Fibroblast of lung (primary cell): Measurements from ENCODE around the gene ZNF26. TPM values are rescaled to one million over a fixed set of nuclear protein-coding genes. Genes with fewer than 3 reads are reported as not detected.

Experiments used
- DNase-seq, 2 donors: peaks; one replicate each; pipeline versions ENCODE4 v3.0.0 to v3.0.0-alpha.2; 2010; ENCODE audit warnings: low read depth in 2 of 2
- H2AFZ ChIP-seq: 2 replicates; pipeline ENCODE4 v1.5.1; 2012; ENCODE audit warnings: low read length, control low read depth, inconsistent platforms
- H3K27ac ChIP-seq: 2 replicates; pipeline ENCODE4 v1.5.1; 2011; ENCODE audit warnings: low read length, control low read depth; ENCODE audit not compliant: insufficient read depth
- H3K27me3 ChIP-seq: 2 replicates; pipeline ENCODE4 v1.5.1; 2011; ENCODE audit warnings: mild to moderate bottlenecking, low read length; ENCODE audit not compliant: control insufficient read depth, insufficient read depth
- H3K36me3 ChIP-seq: 2 replicates; pipeline ENCODE4 v1.5.1; 2011; ENCODE audit warnings: low read length; ENCODE audit not compliant: control insufficient read depth, insufficient read depth
- H3K4me1 ChIP-seq: 2 replicates; pipeline ENCODE4 v1.5.1; 2011; ENCODE audit warnings: low read length; ENCODE audit not compliant: control insufficient read depth, insufficient read depth; ENCODE audit errors: extremely low read depth
- H3K4me2 ChIP-seq: 2 replicates; pipeline ENCODE4 v1.5.1; 2011; ENCODE audit warnings: low read length, control low read depth; ENCODE audit not compliant: insufficient read depth; ENCODE audit errors: extremely low read depth
- H3K4me3 ChIP-seq, 4 experiments: fragments of 200-600 bp in 1 of 4; sonication (generic) in 1 of 4; replicated peaks in 1 of 4; 2 replicates each; pipeline ENCODE4 v1.5.1; 2011 to 2016; ENCODE audit warnings: low read length in 4 of 4, low read depth in 3 of 4, mild to moderate bottlenecking in 3 of 4, control low read depth in 2 of 4, inconsistent platforms in 1 of 4, mixed read lengths in 1 of 4; ENCODE audit not compliant: insufficient read depth in 1 of 4; ENCODE audit errors: control extremely low read depth in 1 of 4
- H3K79me2 ChIP-seq: 2 replicates; pipeline ENCODE4 v1.5.1; 2012; ENCODE audit warnings: mild to moderate bottlenecking, low read length, inconsistent platforms; ENCODE audit not compliant: control insufficient read depth, insufficient read depth
- H3K9ac ChIP-seq: 2 replicates; pipeline ENCODE4 v1.5.1; 2011; ENCODE audit warnings: mild to moderate bottlenecking, low read length, control low read depth; ENCODE audit not compliant: insufficient read depth
- H3K9me3 ChIP-seq: 2 replicates; pipeline ENCODE4 v1.5.1; 2012; ENCODE audit warnings: low read depth, low read length; ENCODE audit not compliant: control insufficient read depth, insufficient read depth
- H4K20me1 ChIP-seq: 2 replicates; pipeline ENCODE4 v1.5.1; 2011; ENCODE audit warnings: low read length; ENCODE audit not compliant: control insufficient read depth, insufficient read depth; ENCODE audit errors: extremely low read depth
- EZH2 ChIP-seq: IDR thresholded peaks from 2 replicates; pipeline ENCODE4 v1.5.1; 2012; ENCODE audit warnings: low read length, control low read depth, mild to moderate bottlenecking; ENCODE audit errors: missing control alignments
- polyA plus RNA-seq, 2 donors: library from polyadenylated mRNA; depleted of rRNA in 1 of 2; stranded (reverse) in 1 of 2; unstranded in 1 of 2; fragments of >200 nt; gene quantifications; 2 replicates each; pipeline ENCODE4 v1.2.1, GENCODE V29; 2011 to 2012; ENCODE audit warnings: missing spikeins in 1 of 2
- total RNA-seq: library from RNA; depleted of rRNA; stranded (reverse); fragments of >200 nt; gene quantifications from 2 replicates; pipeline ENCODE4 v1.2.1, GENCODE V29; 2014
- TF ChIP-seq, protein P1 (sequence below), 2 donors: IDR thresholded peaks in 1 of 2; conservative IDR thresholded peaks in 1 of 2; 1 replicate in 1 of 2; 2 replicates in 1 of 2; pipeline ENCODE4 v1.5.1; 2011 to 2012; ENCODE audit warnings: low read length in 2 of 2, control low read depth in 1 of 2, inconsistent platforms in 1 of 2, low read depth in 1 of 2, mild to moderate bottlenecking in 1 of 2

Gene ZNF26
- total and polyA plus RNA-seq, 2 donors (not counting 1 experiment from before 2014, with no cell fraction given): 4.9 to 9.4 TPM

DNA sequence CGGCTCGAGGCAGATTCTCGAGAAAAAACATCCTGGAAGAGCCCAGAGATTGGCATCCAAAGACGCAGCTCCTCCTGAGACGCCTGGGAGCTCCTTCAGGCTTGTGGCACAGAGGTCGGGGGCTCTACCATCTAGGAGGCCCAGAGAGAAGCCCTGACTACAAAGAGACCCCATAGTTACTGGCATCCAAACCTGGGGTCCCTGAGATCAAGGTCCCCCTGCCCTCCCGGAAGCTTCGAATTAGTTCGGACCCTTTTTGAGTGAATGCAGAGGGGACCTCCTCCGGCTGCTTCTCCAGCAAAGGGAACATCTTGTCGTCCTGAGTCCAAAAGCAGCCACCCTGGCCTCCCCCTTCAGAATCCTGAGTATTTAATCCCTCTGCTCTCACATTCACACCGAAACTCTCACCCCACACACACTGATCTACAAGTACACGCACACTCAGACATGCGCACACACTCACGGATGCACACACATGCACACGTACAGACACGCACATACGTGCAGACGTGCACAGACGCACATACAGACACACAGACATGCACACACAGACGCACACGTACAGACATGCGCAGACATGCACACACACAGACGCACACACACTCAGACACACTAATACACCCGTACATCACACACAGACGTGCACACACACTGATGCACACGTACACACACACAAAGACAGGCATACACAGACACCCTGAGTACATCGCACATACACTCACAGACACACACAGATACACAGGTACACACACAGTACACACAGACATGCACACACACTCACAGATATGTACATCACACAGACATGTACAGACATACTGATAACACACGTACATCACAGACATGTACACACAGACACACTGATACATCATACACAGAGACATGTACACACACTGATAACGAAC, 36.0 kb upstream of the ZNF26 start:
- Histone ChIP-seq H3K27ac (no peak overlapping the region), H3K4me3 (no peak overlapping the region), H3K9me3 (peaks cover 24% of the 10 kb centered on the region), H3K36me3 (peaks cover 5% of the 10 kb centered on the region), H2AFZ (no peak overlapping the region), H3K27me3 (no peaks in the 10 kb centered on the region), H3K79me2 (peaks cover 43% of the 10 kb centered on the region), H4K20me1 (no peaks in the 10 kb centered on the region), H3K4me2 (no peak overlapping the region), H3K9ac (no peak overlapping the region), H3K4me1 (no peaks in the 10 kb centered on the region)
- DNase-seq: no peak
- TF ChIP-seq, protein P1, sequence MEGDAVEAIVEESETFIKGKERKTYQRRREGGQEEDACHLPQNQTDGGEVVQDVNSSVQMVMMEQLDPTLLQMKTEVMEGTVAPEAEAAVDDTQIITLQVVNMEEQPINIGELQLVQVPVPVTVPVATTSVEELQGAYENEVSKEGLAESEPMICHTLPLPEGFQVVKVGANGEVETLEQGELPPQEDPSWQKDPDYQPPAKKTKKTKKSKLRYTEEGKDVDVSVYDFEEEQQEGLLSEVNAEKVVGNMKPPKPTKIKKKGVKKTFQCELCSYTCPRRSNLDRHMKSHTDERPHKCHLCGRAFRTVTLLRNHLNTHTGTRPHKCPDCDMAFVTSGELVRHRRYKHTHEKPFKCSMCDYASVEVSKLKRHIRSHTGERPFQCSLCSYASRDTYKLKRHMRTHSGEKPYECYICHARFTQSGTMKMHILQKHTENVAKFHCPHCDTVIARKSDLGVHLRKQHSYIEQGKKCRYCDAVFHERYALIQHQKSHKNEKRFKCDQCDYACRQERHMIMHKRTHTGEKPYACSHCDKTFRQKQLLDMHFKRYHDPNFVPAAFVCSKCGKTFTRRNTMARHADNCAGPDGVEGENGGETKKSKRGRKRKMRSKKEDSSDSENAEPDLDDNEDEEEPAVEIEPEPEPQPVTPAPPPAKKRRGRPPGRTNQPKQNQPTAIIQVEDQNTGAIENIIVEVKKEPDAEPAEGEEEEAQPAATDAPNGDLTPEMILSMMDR (conservative IDR thresholded peaks at IDR 0.05 in 1 of 2, IDR thresholded peaks at IDR 0.05 in 1 of 2; ENCODE audit: low read depth in 1 of 2, low read length in 2 of 2): no peak
- no peak for TF ChIP-seq EZH2

DNA sequence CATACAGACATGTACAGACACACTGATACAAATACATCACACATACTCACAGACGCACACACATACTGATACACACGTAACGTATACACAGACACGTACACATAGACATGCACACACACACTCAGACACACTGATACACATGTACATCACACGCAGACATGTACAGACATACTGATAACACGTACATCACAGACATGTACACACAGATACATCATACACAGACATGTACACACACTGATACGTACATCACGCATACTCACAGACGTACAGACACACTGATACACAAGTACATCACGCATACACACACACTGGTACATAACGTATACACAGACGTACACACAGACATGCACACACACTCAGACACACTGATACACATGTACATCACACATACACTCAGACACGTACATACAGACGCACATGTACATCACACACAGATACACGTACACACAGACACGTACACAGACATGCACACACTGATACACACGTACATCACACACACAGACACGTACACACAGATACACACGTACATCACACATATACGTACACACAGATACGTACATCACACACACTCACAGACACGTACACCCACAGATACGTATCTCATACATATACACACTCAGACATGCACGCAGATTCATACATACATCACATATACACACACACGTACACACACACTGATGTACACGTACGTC, 35.2 kb upstream of the ZNF26 start:
- no peak overlapping the region for H3K9ac ChIP-seq
- H3K4me2 ChIP-seq: no peak overlapping the region
- no peaks in the 10 kb centered on the region for H3K27me3 ChIP-seq
- peaks cover 24% of the 10 kb centered on the region for H3K9me3 ChIP-seq
- H3K36me3 ChIP-seq: peaks cover 5% of the 10 kb centered on the region
- no peak overlapping the region for H3K4me3 ChIP-seq
- TF ChIP-seq, protein P1 (conservative IDR thresholded peaks at IDR 0.05 in 1 of 2, IDR thresholded peaks at IDR 0.05 in 1 of 2; ENCODE audit: low read depth in 1 of 2, low read length in 2 of 2): no peak
- TF ChIP-seq EZH2: no peak
- no peak for DNase-seq
- H3K27ac ChIP-seq: no peak overlapping the region
- no peaks in the 10 kb centered on the region for H3K4me1 ChIP-seq
- H4K20me1 ChIP-seq: no peaks in the 10 kb centered on the region
- peaks cover 43% of the 10 kb centered on the region for H3K79me2 ChIP-seq
- H2AFZ ChIP-seq: no peak overlapping the region

DNA sequence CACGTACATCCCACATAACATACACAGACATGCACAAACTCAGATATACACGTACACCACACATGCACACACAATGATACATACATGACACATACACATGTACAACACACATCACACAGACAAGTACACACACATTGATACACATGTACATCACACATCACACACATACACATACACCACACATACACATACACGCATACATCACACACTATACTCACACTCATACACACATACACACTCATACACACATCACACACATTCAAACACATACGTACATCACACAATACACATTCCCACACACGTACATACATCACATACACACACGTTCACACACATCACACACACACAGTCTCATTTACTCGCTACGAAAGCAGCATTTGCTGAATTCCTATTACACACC, 34.5 kb upstream of the ZNF26 start:
- H3K79me2 ChIP-seq: peaks cover 45% of the 10 kb centered on the region
- H3K9me3 ChIP-seq: peaks cover 24% of the 10 kb centered on the region
- DNase-seq: no peak

More for the DNA sequence above, 34.5 kb upstream of the ZNF26 start:
- Histone ChIP-seq H3K27ac (no peak overlapping the region), H3K4me1 (no peaks in the 10 kb centered on the region), H3K4me2 (no peak overlapping the region), H3K4me3 (no peak overlapping the region), H3K36me3 (peaks cover 2% of the 10 kb centered on the region), H4K20me1 (no peaks in the 10 kb centered on the region), H3K9ac (no peak overlapping the region), H2AFZ (no peak overlapping the region), H3K27me3 (no peaks in the 10 kb centered on the region)
- no peak for TF ChIP-seq EZH2
